K562 (cell line): Measurements from ENCODE around the gene SMCO4. TPM values are rescaled to one million over a fixed set of nuclear protein-coding genes. Genes with fewer than 3 reads are reported as not detected.

ENCODE experiments used
- ATAC-seq: fragments of 200-7000 bp; cut with Tn5 transposase; 3 replicates; pipeline ENCODE4 v1.9.1; 2020; ENCODE audit warnings: moderate library complexity
- BruUV-seq: library from RNA; stranded (reverse); fragments of 400-500 nt; replicated peaks from 2 replicates; lab custom pipeline; 2021; lab: Mats Ljungman, UMichigan
- CTCF ChIA-PET: fragments of 300-600 bp; formaldehyde crosslinking; extraction: SDS; loops from one replicate; lab custom pipeline; 2021; ENCODE audit warnings: low intra/inter-chr PET ratio; lab: Yijun Ruan, JAX
- POLR2A ChIA-PET: fragments of 300-600, 350-650 bp; sonication (Branson Sonifier 250); formaldehyde crosslinking; extraction: SDS; loops from one replicate; lab custom pipeline; 2021; ENCODE audit warnings: antibody characterized with exemption, inconsistent platforms; lab: Yijun Ruan, JAX
- DNase-seq, 4 experiments: peaks; one replicate each; pipeline versions ENCODE4 v3.0.0 to v3.0.0-alpha.2; 2011 to 2018; ENCODE audit warnings: low spot score in 3 of 4, mixed read lengths in 3 of 4; ENCODE audit errors: extremely low read depth in 1 of 4
- FAIRE-seq: peaks from 2 replicates; lab custom pipeline; 2011; peaks lifted over from hg19 to GRCh38; lab: Jason Lieb, UNC
- H2AFZ ChIP-seq: 2 replicates; pipeline ENCODE4 v1.6.0; 2011; ENCODE audit warnings: low read depth, low read length, control low read depth, inconsistent platforms
- H3K27ac ChIP-seq: fragments of 200-600 bp; 3 replicates; pipeline ENCODE4 v1.8.0; 2011; ENCODE audit warnings: low read depth, mild to moderate bottlenecking, control low read depth, inconsistent platforms, low read length, moderate library complexity, mixed read lengths; ENCODE audit errors: extremely low read depth
- H3K27me3 ChIP-seq, 2 experiments: fragments of 300-600 bp in 1 of 2; 2 replicates in 1 of 2; 3 replicates in 1 of 2; pipeline versions ENCODE4 v1.6.0 to v1.8.0; 2011; ENCODE audit warnings: inconsistent platforms in 2 of 2, low read length in 2 of 2, mild to moderate bottlenecking in 1 of 2, mixed read lengths in 1 of 2, moderate library complexity in 1 of 2; ENCODE audit not compliant: control insufficient read depth in 2 of 2, insufficient read depth in 2 of 2
- H3K36me3 ChIP-seq: fragments of 300-600 bp; 3 replicates; pipeline ENCODE4 v1.8.0; 2011; ENCODE audit warnings: mild to moderate bottlenecking, low read length, inconsistent platforms; ENCODE audit not compliant: control insufficient read depth, insufficient read depth
- H3K4me1 ChIP-seq, 2 experiments: fragments of 200-600 bp in 1 of 2; replicated peaks in 1 of 2; 2 replicates in 1 of 2; 3 replicates in 1 of 2; pipeline versions ENCODE4 v1.5.1 to v1.8.0; 2011; ENCODE audit warnings: inconsistent platforms in 2 of 2, low read length in 2 of 2, mild to moderate bottlenecking in 1 of 2, mixed read lengths in 1 of 2, moderate library complexity in 1 of 2; ENCODE audit not compliant: control insufficient read depth in 2 of 2, insufficient read depth in 2 of 2
- H3K4me2 ChIP-seq: 2 replicates; pipeline ENCODE4 v1.6.1; 2011; ENCODE audit warnings: low read length, control low read depth, inconsistent platforms, mixed read lengths; ENCODE audit not compliant: insufficient read depth
- H3K4me3 ChIP-seq: fragments of 200-600 bp; sonication (generic), shearing (Covaris generic); 2 replicates; pipeline ENCODE4 v1.5.1; 2016; ENCODE audit warnings: control low read depth, inconsistent platforms
- H3K79me2 ChIP-seq: fragments of 200-600 bp; 3 replicates; pipeline ENCODE4 v1.8.0; 2011; ENCODE audit warnings: low read length, inconsistent platforms; ENCODE audit not compliant: control insufficient read depth, insufficient read depth
- H3K9ac ChIP-seq, 2 experiments: 2 replicates each; pipeline versions ENCODE4 v1.6.0 to v1.6.1; 2011; ENCODE audit warnings: low read depth in 2 of 2, low read length in 2 of 2, control low read depth in 1 of 2, inconsistent platforms in 1 of 2, mild to moderate bottlenecking in 1 of 2, mixed read lengths in 1 of 2; ENCODE audit not compliant: insufficient read depth in 1 of 2
- H3K9me1 ChIP-seq: one replicate; pipeline ENCODE4 v1.6.0; 2011; ENCODE audit warnings: inconsistent platforms, mild to moderate bottlenecking, low read length, moderate library complexity; ENCODE audit not compliant: control insufficient read depth, insufficient read depth
- H3K9me3 ChIP-seq: replicated peaks from 2 replicates; pipeline ENCODE4 v1.5.1; 2011; ENCODE audit warnings: low read depth, low read length, inconsistent platforms; ENCODE audit not compliant: control insufficient read depth, insufficient read depth
- H4K20me1 ChIP-seq: replicated peaks from 2 replicates; pipeline ENCODE4 v1.6.1; 2011; ENCODE audit warnings: low read length, inconsistent platforms, mixed read lengths; ENCODE audit not compliant: control insufficient read depth, insufficient read depth
- CEBPB ChIP-seq: fragments of 450-650 bp; IDR thresholded peaks from 2 replicates; pipeline ENCODE4 v1.6.1; 2016; ENCODE audit warnings: missing genetic modification characterization, missing compliant biosample characterization
- CEBPG ChIP-seq, 3 experiments: fragments of 200-800 bp in 1 of 3; sonication (Bioruptor generic) in 1 of 3; sonication (generic) in 1 of 3; formaldehyde crosslinking in 1 of 3; IDR thresholded peaks in 2 of 3; conservative IDR thresholded peaks in 1 of 3; 2 replicates each; pipeline versions ENCODE4 v1.6.1 to v1.8.0; 2016 to 2022; ENCODE audit warnings: missing compliant biosample characterization in 2 of 3, missing genetic modification characterization in 2 of 3, mild to moderate bottlenecking in 1 of 3, missing genetic modification reagents in 1 of 3
- FOSL1 ChIP-seq: fragments of 200-800 bp; sonication (Bioruptor generic); conservative IDR thresholded peaks from 2 replicates; pipeline ENCODE4 v1.6.1; 2016; ENCODE audit warnings: missing genetic modification characterization, missing compliant biosample characterization
- GTF2E2 ChIP-seq: fragments of 200-800 bp; sonication (Bioruptor generic); IDR thresholded peaks from 2 replicates; pipeline ENCODE4 v1.6.1; 2016; ENCODE audit warnings: missing genetic modification characterization, missing compliant biosample characterization
- ILF3 ChIP-seq: fragments of 450-650 bp; IDR thresholded peaks from 2 replicates; pipeline ENCODE4 v1.6.1; 2018; ENCODE audit warnings: antibody characterized with exemption, mild to moderate bottlenecking, moderate library complexity, borderline replicate concordance
- JUND ChIP-seq, 2 experiments: IDR thresholded peaks; 2 replicates in 1 of 2; 3 replicates in 1 of 2; pipeline ENCODE4 v1.6.1; 2011; ENCODE audit warnings: borderline replicate concordance in 2 of 2, low read depth in 2 of 2, low read length in 2 of 2, improper control_type of control experiment in 1 of 2, missing biosample characterization in 1 of 2, missing genetic modification characterization in 1 of 2, missing genetic modification reagents in 1 of 2
- WGBS: fragments of 100-300 bp; shearing (Covaris generic); methylation state at CpG from one replicate; pipeline ENCODE4 v1.1.6; 2016; ENCODE audit warnings: low coverage, mixed read lengths; ENCODE audit not compliant: insufficient coverage; ENCODE audit errors: missing lambda C conversion rate; 5-methylcytosine and 5-hydroxymethylcytosine counted together
- in situ Hi-C: fragments of 300-500 bp; cut with MboI; formaldehyde crosslinking; loops from 4 replicates; pipeline ENCODE4 v1.15.0; 2018; ENCODE audit warnings: inconsistent platforms, mixed read lengths
- intact Hi-C: fragments of 100-400 bp; cut with micrococcal nuclease; formaldehyde crosslinking; loops from 2 replicates; pipeline ENCODE4 v1.14.2; 2022
- polyA plus RNA-seq, 8 experiments: library from polyadenylated mRNA; depleted of rRNA in 4 of 8; stranded (reverse) in 5 of 8; unstranded in 3 of 8; fragments of >200 nt; fragmentation: Nextera tagmentation in 2 of 8; fragmentation: Illumina TruSeq in 1 of 8; extraction: Ambion mirVana in 2 of 8; extraction: Trizol in 1 of 8; gene quantifications; 2 replicates each; pipeline versions ENCODE4 v1.2.1 to v1.2.3, GENCODE V29; 2011 to 2014; ENCODE audit warnings: inconsistent platforms in 1 of 8, missing spikeins in 1 of 8
- total RNA-seq, 7 experiments: library from RNA; depleted of rRNA in 6 of 7; stranded (reverse); fragments of >200 nt in 6 of 7; fragmentation: Illumina TruSeq in 2 of 7; extraction: Trizol in 2 of 7; gene quantifications; 2 replicates each; pipeline versions ENCODE4 v1.2.1 to v1.2.3, GENCODE V29; 2011 to 2021; ENCODE audit warnings: low replicate concordance in 1 of 7
- TF ChIP-seq, protein P1 (sequence below): sonication (generic); formaldehyde crosslinking; IDR thresholded peaks from 2 replicates; pipeline ENCODE4 v1.8.1; 2022; ENCODE audit warnings: missing genetic modification reagents
- TF ChIP-seq, protein P2 (sequence below), 2 experiments: fragments of 450-650 bp in 1 of 2; sonication (generic) in 1 of 2; formaldehyde crosslinking in 1 of 2; IDR thresholded peaks in 1 of 2; conservative IDR thresholded peaks in 1 of 2; 2 replicates each; pipeline versions ENCODE4 v1.6.1 to v1.8.1; 2016 to 2023; ENCODE audit warnings: mild to moderate bottlenecking in 2 of 2, moderate library complexity in 2 of 2, inconsistent platforms in 1 of 2, missing genetic modification reagents in 1 of 2

Gene SMCO4
- total and polyA plus RNA-seq, 9 of the 15 experiments (the other 6 are each of a cell fraction or from before 2014, with no cell fraction given): 1.8 to 27.8 (median 15.3) TPM

DNA sequence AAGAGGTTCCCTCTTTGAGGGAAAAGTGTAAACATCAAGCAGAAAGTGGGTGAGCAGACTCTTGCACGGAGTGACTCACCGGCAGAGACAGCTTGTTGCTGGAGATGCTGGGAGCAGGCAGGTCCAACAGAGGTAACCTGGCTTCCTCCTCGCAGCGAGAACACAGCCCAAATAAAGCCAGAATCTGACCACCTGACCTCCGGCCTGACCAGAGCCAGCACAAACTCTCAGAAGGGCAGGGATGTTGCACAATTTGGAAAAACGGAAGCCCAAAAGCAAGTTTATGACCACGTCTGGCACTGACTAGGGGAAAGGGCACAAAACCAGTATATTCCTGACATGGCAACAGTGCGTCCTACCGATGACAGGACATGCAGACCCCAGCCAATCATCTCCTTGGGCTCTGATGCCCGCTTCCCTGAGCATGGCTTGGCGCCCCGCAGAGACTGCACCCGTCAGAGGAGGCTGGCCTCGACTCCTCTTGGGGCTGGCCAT lies 5.4 kb downstream of the SMCO4 start:
- Histone ChIP-seq H3K4me2 (no peak overlapping the region), H3K9me1 (no peaks in the 10 kb centered on the region), H3K9me3 (no peaks in the 10 kb centered on the region), H3K36me3 (no peaks in the 10 kb centered on the region), H3K9ac (no peak overlapping the region), H3K27ac (no peak overlapping the region), H3K4me1 (peaks cover 9 to 21% of the 10 kb centered on the region in 2 experiments), H2AFZ (no peak overlapping the region), H4K20me1 (peaks cover 8% of the 10 kb centered on the region; the same call in 1 of the 2 replicates), H3K4me3 (no peak overlapping the region), H3K27me3 (no peaks in the 10 kb centered on the region)
- in situ Hi-C loops: no loop called here
- WGBS: 27% methylated on average over 13 of the region's 14 CpGs
- intact Hi-C loops: no loop called here
- ChIA-PET POLR2A (interaction anchor here (0.7 to 2.6 kb wide), 5 partner anchors 8 to 302 kb away, joined by 3 to 11 read pairs (median 4); no protein-coding TSS in a partner anchor), CTCF (no interaction called here)
- FAIRE-seq (no peak), ATAC-seq (0 out of 3 replicates have a peak, but pooled peaks have one; percentile 6), DNase-seq (peak in 1 of 4 experiments; percentile 24)
- BruUV-seq: no TSS peak
- TF ChIP-seq JUND (IDR thresholded peaks at IDR 0.05; ENCODE audit: borderline replicate concordance, low read depth, low read length): peak; percentile 54; the same call in 1 of the 2 replicates
- TF ChIP-seq JUND (tag; IDR thresholded peaks at IDR 0.05; ENCODE audit: borderline replicate concordance, low read depth, low read length): no peak
- TF ChIP-seq FOSL1 (tag): peak; percentile 57
- TF ChIP-seq, protein P1, sequence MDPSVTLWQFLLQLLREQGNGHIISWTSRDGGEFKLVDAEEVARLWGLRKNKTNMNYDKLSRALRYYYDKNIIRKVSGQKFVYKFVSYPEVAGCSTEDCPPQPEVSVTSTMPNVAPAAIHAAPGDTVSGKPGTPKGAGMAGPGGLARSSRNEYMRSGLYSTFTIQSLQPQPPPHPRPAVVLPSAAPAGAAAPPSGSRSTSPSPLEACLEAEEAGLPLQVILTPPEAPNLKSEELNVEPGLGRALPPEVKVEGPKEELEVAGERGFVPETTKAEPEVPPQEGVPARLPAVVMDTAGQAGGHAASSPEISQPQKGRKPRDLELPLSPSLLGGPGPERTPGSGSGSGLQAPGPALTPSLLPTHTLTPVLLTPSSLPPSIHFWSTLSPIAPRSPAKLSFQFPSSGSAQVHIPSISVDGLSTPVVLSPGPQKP (CRISPR knock-in tag): no peak
- TF ChIP-seq ILF3: no peak
- peak; percentile 11; the same call in 1 of the 2 replicates for TF ChIP-seq CEBPG (CRISPR knock-in tag; IDR thresholded peaks at IDR 0.05)
- TF ChIP-seq CEBPG (tag; conservative IDR thresholded peaks at IDR 0.05 in 1 of 2, IDR thresholded peaks at IDR 0.05 in 1 of 2): 0 out of 4 replicates have a peak, but pooled peaks of 1 of the 2 experiments have one; percentile 5
- TF ChIP-seq, protein P2, sequence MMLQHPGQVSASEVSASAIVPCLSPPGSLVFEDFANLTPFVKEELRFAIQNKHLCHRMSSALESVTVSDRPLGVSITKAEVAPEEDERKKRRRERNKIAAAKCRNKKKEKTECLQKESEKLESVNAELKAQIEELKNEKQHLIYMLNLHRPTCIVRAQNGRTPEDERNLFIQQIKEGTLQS (IDR thresholded peaks at IDR 0.05): peak; percentile 36
- TF ChIP-seq, protein P2 (CRISPR knock-in tag; conservative IDR thresholded peaks at IDR 0.05): no peak
- TF ChIP-seq GTF2E2 (tag): no peak
- peak; percentile 32; the same call in 1 of the 2 replicates for TF ChIP-seq CEBPB (tag)
- TF ChIP-seq, all 486 proteins: peak for 5
- H3K79me2 ChIP-seq: 0 out of 3 replicates have a peak, but pooled peaks cover 3% of the 10 kb centered on the region
